H1 (cell line): ENCODE results near the gene PRR5. TPM values are rescaled to one million over a fixed set of nuclear protein-coding genes. Genes with fewer than 3 reads are reported as not detected.

ENCODE experiments used
- CTCF ChIA-PET: fragments of 300-600 bp; sonication (Branson Sonifier 250); formaldehyde crosslinking; loops from one replicate; lab custom pipeline; 2021; ENCODE audit not compliant: partially characterized antibody; lab: Charles Lee
- POLR2A ChIA-PET: fragments of 300-600 bp; sonication (Branson Sonifier 250); formaldehyde crosslinking; loops from one replicate; lab custom pipeline; 2021; ENCODE audit warnings: inconsistent platforms; ENCODE audit not compliant: partially characterized antibody; lab: Charles Lee
- DNase-seq, 2 experiments: peaks; one replicate each; pipeline versions ENCODE4 v3.0.0 to v3.0.0-alpha.2; 2010 to 2022; ENCODE audit warnings: low spot score in 2 of 2, low read depth in 1 of 2, mixed read lengths in 1 of 2
- FAIRE-seq: peaks from 2 replicates; lab custom pipeline; 2011; peaks lifted over from hg19 to GRCh38; lab: Jason Lieb, UNC
- H2AFZ ChIP-seq: 2 replicates; pipeline ENCODE4 v1.8.1; 2012; ENCODE audit warnings: low read length, inconsistent platforms
- H2AK5ac ChIP-seq: 2 replicates; pipeline ENCODE4 v1.6.1; 2013; ENCODE audit warnings: low read depth, low read length
- H2BK120ac ChIP-seq: replicated peaks from 2 replicates; pipeline ENCODE3; 2013; ENCODE audit warnings: low read depth, low read length, inconsistent platforms
- H2BK12ac ChIP-seq: 2 replicates; pipeline ENCODE4 v1.6.1; 2013; ENCODE audit warnings: low read depth, low read length
- H2BK15ac ChIP-seq: 2 replicates; pipeline ENCODE4 v1.6.1; 2013; ENCODE audit warnings: low read length
- H2BK20ac ChIP-seq: 2 replicates; pipeline ENCODE4 v1.6.1; 2013; ENCODE audit warnings: low read length
- H2BK5ac ChIP-seq: 2 replicates; pipeline ENCODE4 v1.6.1; 2013; ENCODE audit warnings: low read depth, low read length
- H3K14ac ChIP-seq: 2 replicates; pipeline ENCODE4 v1.6.1; 2013; ENCODE audit warnings: inconsistent platforms; ENCODE audit not compliant: insufficient read length
- H3K18ac ChIP-seq: 2 replicates; pipeline ENCODE4 v1.6.1; 2013; ENCODE audit warnings: low read length; ENCODE audit errors: extremely low read depth
- H3K23ac ChIP-seq: 2 replicates; pipeline ENCODE4 v1.6.1; 2013; ENCODE audit warnings: inconsistent platforms; ENCODE audit not compliant: insufficient read length
- H3K23me2 ChIP-seq: 2 replicates; pipeline ENCODE4 v1.6.1; 2013; ENCODE audit warnings: low read depth, low read length
- H3K27ac ChIP-seq: 2 replicates; pipeline ENCODE4 v1.6.1; 2011; ENCODE audit warnings: low read depth, low read length, inconsistent platforms
- H3K27me3 ChIP-seq, 4 experiments: replicated peaks in 1 of 4; 1 replicate in 1 of 4; 2 replicates in 3 of 4; pipeline versions ENCODE4 v1.6.1 to v1.8.1; 2011 to 2013; ENCODE audit warnings: low read length in 3 of 4, mild to moderate bottlenecking in 3 of 4, inconsistent platforms in 2 of 4, mixed read lengths in 2 of 4, moderate library complexity in 1 of 4; ENCODE audit not compliant: control insufficient read depth in 3 of 4, insufficient read depth in 3 of 4; ENCODE audit errors: extremely low read depth in 1 of 4
- H3K36me3 ChIP-seq, 4 experiments: 2 replicates each; pipeline versions ENCODE4 v1.6.1 to v1.8.1; 2011 to 2013; ENCODE audit warnings: mild to moderate bottlenecking in 4 of 4, low read length in 3 of 4, moderate library complexity in 2 of 4, control low read depth in 1 of 4, inconsistent platforms in 1 of 4; ENCODE audit not compliant: insufficient read depth in 4 of 4, control insufficient read depth in 2 of 4
- H3K4ac ChIP-seq: replicated peaks from 2 replicates; pipeline ENCODE3; 2013; ENCODE audit warnings: low read length, low read depth, mixed read lengths, inconsistent platforms; ENCODE audit not compliant: insufficient read length
- H3K4me1 ChIP-seq, 4 experiments: replicated peaks in 1 of 4; 1 replicate in 1 of 4; 2 replicates in 3 of 4; pipeline versions ENCODE4 v1.6.1 to v1.8.1; 2011 to 2013; ENCODE audit warnings: low read length in 3 of 4, inconsistent platforms in 2 of 4, mixed read lengths in 1 of 4; ENCODE audit not compliant: insufficient read depth in 4 of 4, control insufficient read depth in 3 of 4
- H3K4me2 ChIP-seq, 2 experiments: 2 replicates each; pipeline versions ENCODE4 v1.6.1 to v1.8.1; 2011 to 2013; ENCODE audit warnings: low read depth in 2 of 2, low read length in 2 of 2, control low read depth in 1 of 2, inconsistent platforms in 1 of 2, mild to moderate bottlenecking in 1 of 2; ENCODE audit not compliant: insufficient read depth in 1 of 2
- H3K4me3 ChIP-seq, 4 experiments: fragments of 200-600, 300-600 bp in 1 of 4; sonication (generic), shearing (Covaris generic), sonication (Bioruptor Twin) in 1 of 4; 2 replicates each; pipeline versions ENCODE4 v1.5.1 to v1.8.1; 2011 to 2016; ENCODE audit warnings: low read length in 4 of 4, low read depth in 3 of 4, control low read depth in 2 of 4, inconsistent platforms in 2 of 4, mild to moderate bottlenecking in 2 of 4, mixed read lengths in 1 of 4, moderate library complexity in 1 of 4; ENCODE audit not compliant: insufficient read depth in 2 of 4; ENCODE audit errors: extremely low read depth in 1 of 4
- H3K56ac ChIP-seq: replicated peaks from 2 replicates; pipeline ENCODE3; 2013; ENCODE audit warnings: low read depth, mild to moderate bottlenecking, mixed read lengths, low read length, inconsistent platforms; ENCODE audit not compliant: insufficient read length
- H3K79me1 ChIP-seq: 2 replicates; pipeline ENCODE4 v1.6.1; 2013; ENCODE audit warnings: low read depth, low read length, control low read depth
- H3K79me2 ChIP-seq, 2 experiments: 2 replicates each; pipeline versions ENCODE4 v1.6.1 to v1.8.1; 2012 to 2013; ENCODE audit warnings: low read length in 2 of 2, mild to moderate bottlenecking in 2 of 2, inconsistent platforms in 1 of 2; ENCODE audit not compliant: insufficient read depth in 2 of 2, control insufficient read depth in 1 of 2
- H3K9ac ChIP-seq, 4 experiments: replicated peaks in 1 of 4; 1 replicate in 1 of 4; 2 replicates in 3 of 4; pipeline versions ENCODE4 v1.6.1 to v1.8.1; 2011 to 2013; ENCODE audit warnings: low read depth in 3 of 4, low read length in 3 of 4, control low read depth in 2 of 4, mild to moderate bottlenecking in 2 of 4, moderate library complexity in 2 of 4, inconsistent platforms in 1 of 4; ENCODE audit errors: extremely low read depth in 1 of 4
- H3K9me3 ChIP-seq, 2 experiments: 2 replicates each; pipeline versions ENCODE4 v1.6.1 to v1.8.1; 2012 to 2013; ENCODE audit warnings: mild to moderate bottlenecking in 2 of 2, moderate library complexity in 2 of 2, control low read depth in 1 of 2, inconsistent platforms in 1 of 2, low read depth in 1 of 2, low read length in 1 of 2, mixed read lengths in 1 of 2; ENCODE audit not compliant: insufficient read depth in 2 of 2
- H4K20me1 ChIP-seq, 2 experiments: replicated peaks in 1 of 2; 2 replicates each; pipeline versions ENCODE3 to v1.8.1; 2011 to 2013; ENCODE audit warnings: inconsistent platforms in 2 of 2, low read length in 2 of 2, mild to moderate bottlenecking in 1 of 2; ENCODE audit not compliant: insufficient read depth in 2 of 2, control insufficient read depth in 1 of 2
- H4K5ac ChIP-seq: 2 replicates; pipeline ENCODE4 v1.6.1; 2013; ENCODE audit warnings: low read length, low read depth, mixed read lengths, inconsistent platforms; ENCODE audit not compliant: insufficient read length
- H4K8ac ChIP-seq: 2 replicates; pipeline ENCODE4 v1.8.0; 2013; ENCODE audit warnings: mild to moderate bottlenecking, moderate library complexity, low read length, inconsistent platforms; ENCODE audit not compliant: insufficient read depth; ENCODE audit errors: extremely low read depth
- H4K91ac ChIP-seq: replicated peaks from 2 replicates; pipeline ENCODE3; 2013; ENCODE audit warnings: low read length, mixed read lengths, inconsistent platforms; ENCODE audit not compliant: insufficient read length
- CREB1 ChIP-seq: IDR thresholded peaks from 2 replicates; pipeline ENCODE4 v1.6.1; 2012; ENCODE audit warnings: inconsistent platforms
- GABPA ChIP-seq: IDR thresholded peaks from 2 replicates; pipeline ENCODE4 v1.6.1; 2011; ENCODE audit warnings: mild to moderate bottlenecking, low read length, moderate library complexity, borderline replicate concordance; ENCODE audit not compliant: insufficient read depth
- RXRA ChIP-seq: IDR thresholded peaks from 2 replicates; pipeline ENCODE4 v1.6.1; 2011; ENCODE audit warnings: low read depth, mild to moderate bottlenecking, low read length, moderate library complexity; ENCODE audit not compliant: insufficient read depth
- SIN3A ChIP-seq, 2 experiments: IDR thresholded peaks in 1 of 2; conservative IDR thresholded peaks in 1 of 2; 2 replicates each; pipeline ENCODE4 v1.6.1; 2011 to 2012; ENCODE audit warnings: low read length in 2 of 2, improper control_type of control experiment in 1 of 2, low read depth in 1 of 2, mild to moderate bottlenecking in 1 of 2
- WGBS, 2 experiments: shearing (Covaris generic) in 1 of 2; methylation state at CpG; one replicate each; pipeline versions ENCODE4 v1.1.6 to v1.1.7; 2013 to 2015; ENCODE audit warnings: low lambda C conversion rate in 2 of 2, mixed read lengths in 2 of 2, inconsistent platforms in 1 of 2, low coverage in 1 of 2, missing lambda C conversion rate in 1 of 2; ENCODE audit not compliant: insufficient replicate concordance in 2 of 2, insufficient coverage in 1 of 2, insufficient read length in 1 of 2; ENCODE audit errors: extremely low coverage in 1 of 2, missing lambda C conversion rate in 1 of 2; 5-methylcytosine and 5-hydroxymethylcytosine counted together
- polyA plus RNA-seq, 7 experiments: library from polyadenylated mRNA; depleted of rRNA in 3 of 7; stranded (reverse) in 5 of 7; unstranded in 2 of 7; fragments of >200 nt in 5 of 7; fragments of 200-250 nt in 2 of 7; gene quantifications; 1 replicate in 5 of 7; 2 replicates in 1 of 7; 4 replicates in 1 of 7; pipeline versions ENCODE4 v1.2.1 to v1.2.3, GENCODE V29; 2011 to 2013; ENCODE audit warnings: missing spikeins in 2 of 7, mixed read lengths in 2 of 7
- total RNA-seq: library from RNA; stranded (reverse); fragmentation: NEBNext Ultra II Directional; extraction: Animal tissue kit (Norgen Biotek cat#: 25700); gene quantifications from 2 replicates; pipeline ENCODE4 v1.2.1, GENCODE V29; 2021

PRR5 gene
- total and polyA plus RNA-seq, 2 of the 8 experiments (the other 6 are each of a cell fraction or from before 2014, with no cell fraction given) = 16.5 to 25.7 TPM

- Histone ChIP-seq H3K79me1 (peaks cover 3% of the 10 kb centered on the region; the same call in 1 of the 2 replicates), H2AFZ (no peak overlapping the region), H3K4ac (no peak overlapping the region), H4K5ac (no peak overlapping the region), H4K20me1 (peaks cover 2 to 5% of the 10 kb centered on the region in 2 experiments), H3K27ac (no peak overlapping the region), H3K79me2 (peaks cover 0 to 2% of the 10 kb centered on the region in 2 experiments; a peak in 2 of 4 replicates), H3K4me1 (peaks cover 0 to 11% (median 5%) of the 10 kb centered on the region in 4 experiments; a peak in 4 of 7 replicates), H3K14ac (no peak overlapping the region), H3K18ac (no peak overlapping the region; the same call in 1 of the 2 replicates), H2BK120ac (no peak overlapping the region), H2BK15ac (no peak overlapping the region), H2BK20ac (no peak overlapping the region), H2AK5ac (no peak overlapping the region), H3K27me3 (no peaks in the 10 kb centered on the region), H3K23me2 (no peaks in the 10 kb centered on the region), H3K4me2 (no peak overlapping the region), H3K56ac (no peak overlapping the region), H4K91ac (no peak overlapping the region), H3K4me3 (no peak overlapping the region), H3K36me3 (peaks cover 0 to 9% (median under 1%) of the 10 kb centered on the region in 4 experiments; a peak in 2 of 8 replicates), H2BK12ac (0 out of 2 replicates have a peak overlapping the region, but pooled peaks have one; percentile 39), H4K8ac (no peak overlapping the region; the same call in 1 of the 2 replicates), H3K9me3 (no peaks in the 10 kb centered on the region), H2BK5ac (0 out of 2 replicates have a peak overlapping the region, but pooled peaks have one; percentile 9), H3K9ac (no peak overlapping the region), H3K23ac (no peak overlapping the region)
- no peak for DNase-seq
- TF ChIP-seq RXRA = no peak
- TF ChIP-seq SIN3A (conservative IDR thresholded peaks at IDR 0.05 in 1 of 2, IDR thresholded peaks at IDR 0.05 in 1 of 2; ENCODE audit: low read depth in 1 of 2, low read length in 2 of 2) = no peak
- TF ChIP-seq GABPA = no peak
- TF ChIP-seq CREB1 = no peak
- FAIRE-seq = no peak
- 83% methylated on average over 9 of the region's 10 CpGs; no CpG with 5 or more reads in 1 of the 2 experiments for WGBS, 2 experiments
- CTCF ChIA-PET = interaction anchor here (0.7 kb wide), 1 partner anchor 56 kb away, joined by 3 read pairs; no protein-coding TSS in a partner anchor
- POLR2A ChIA-PET = interaction anchor here (1.9 kb wide), 1 partner anchor 10 kb away, joined by 5 read pairs; no protein-coding TSS in a partner anchor
Measured at GRCh38 chr22:44783091-44783490, 81.1 kb downstream of the PRR5 start.
